Amygdala (tissue), 56 donors: Measurements from ENCODE around the gene KRT84.

ENCODE experiments used
- DNase-seq, 56 donors: peaks; one replicate each; lab custom pipeline; 2025; lab: John Stamatoyannopoulos, UW

Gene KRT84

GRCh38 chr12:52385226-52385702 is at the start of gene KRT84:
KRT84 (minus strand) TSS chr12:52385652; CDS start chr12:52385585, 67 bp downstream.
- no peak for DNase-seq

DNA sequence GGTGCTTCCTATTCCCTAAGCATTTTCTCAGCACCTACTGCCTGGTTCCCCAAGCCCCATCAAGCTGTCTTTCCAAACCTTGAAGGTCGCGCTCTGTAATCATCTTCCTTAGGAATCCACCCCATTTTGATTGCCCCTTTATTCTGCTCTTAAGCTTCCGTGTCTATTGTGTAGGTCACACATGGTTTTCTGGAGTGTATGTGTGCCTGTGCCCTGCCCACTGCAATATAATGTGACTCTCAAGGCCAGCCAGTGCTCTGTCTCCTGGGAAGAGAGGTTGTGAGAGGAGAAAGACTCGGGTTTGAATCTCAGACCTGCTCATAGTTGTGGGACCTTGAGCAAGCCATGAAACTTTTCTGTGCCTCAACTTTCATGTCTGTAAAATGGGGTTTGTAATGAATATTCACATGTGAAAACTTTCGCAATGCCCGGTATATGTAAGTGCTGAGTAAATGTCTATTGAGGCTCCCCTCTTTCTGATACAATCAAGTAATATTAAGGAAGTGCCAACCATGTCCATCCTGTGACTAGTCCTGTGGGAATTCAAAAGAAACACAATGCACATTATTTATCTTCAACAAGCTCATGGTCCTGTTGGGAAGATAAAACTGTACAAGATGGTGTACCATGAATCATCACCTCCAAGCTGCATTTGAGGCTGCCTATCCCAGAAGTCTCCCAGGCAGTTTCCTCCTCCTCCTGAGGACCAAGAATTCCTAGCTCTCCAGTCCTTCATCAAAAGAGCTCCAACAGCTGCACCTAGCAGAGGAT is 49.5 kb upstream of the KRT84 start:
- no peak for DNase-seq

DNA sequence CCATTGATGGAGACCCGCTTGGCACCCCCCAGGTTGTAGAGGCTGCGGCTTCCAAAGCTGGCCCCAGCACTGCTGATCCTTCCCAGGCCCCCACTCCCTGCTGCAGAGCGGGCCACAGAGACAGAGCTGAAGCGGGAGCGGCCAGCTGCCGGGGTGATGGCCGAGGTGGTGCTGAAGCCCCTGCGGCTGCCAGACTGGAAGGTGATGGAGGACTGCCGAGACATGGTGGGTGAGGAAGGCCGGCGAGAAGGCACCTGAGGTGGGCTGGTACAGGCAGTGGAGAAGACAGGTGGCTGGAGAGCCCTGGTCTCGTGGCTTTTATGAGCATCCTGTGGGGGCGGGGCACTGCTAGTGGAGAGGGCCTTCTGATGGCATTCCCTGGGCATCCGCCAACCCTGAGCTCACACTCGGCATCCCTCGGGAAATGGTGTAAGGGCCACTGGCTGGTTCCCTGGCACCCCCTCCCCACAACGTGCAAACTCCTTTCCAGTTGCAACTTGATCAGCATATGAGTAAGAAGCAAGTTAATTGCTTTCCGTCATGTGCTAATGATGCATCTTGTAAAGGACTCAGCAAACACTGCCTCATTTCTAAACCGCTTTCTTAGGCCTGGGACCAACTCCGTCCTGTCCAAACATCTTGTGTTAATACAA is 48.8 kb upstream of the KRT84 start, which contains the start of gene KRT75:
KRT75 (minus strand) TSS at position 291 of the 653 bp plus-strand sequence; CDS start at position 224, 67 bp downstream.
- no peak for DNase-seq

DNA sequence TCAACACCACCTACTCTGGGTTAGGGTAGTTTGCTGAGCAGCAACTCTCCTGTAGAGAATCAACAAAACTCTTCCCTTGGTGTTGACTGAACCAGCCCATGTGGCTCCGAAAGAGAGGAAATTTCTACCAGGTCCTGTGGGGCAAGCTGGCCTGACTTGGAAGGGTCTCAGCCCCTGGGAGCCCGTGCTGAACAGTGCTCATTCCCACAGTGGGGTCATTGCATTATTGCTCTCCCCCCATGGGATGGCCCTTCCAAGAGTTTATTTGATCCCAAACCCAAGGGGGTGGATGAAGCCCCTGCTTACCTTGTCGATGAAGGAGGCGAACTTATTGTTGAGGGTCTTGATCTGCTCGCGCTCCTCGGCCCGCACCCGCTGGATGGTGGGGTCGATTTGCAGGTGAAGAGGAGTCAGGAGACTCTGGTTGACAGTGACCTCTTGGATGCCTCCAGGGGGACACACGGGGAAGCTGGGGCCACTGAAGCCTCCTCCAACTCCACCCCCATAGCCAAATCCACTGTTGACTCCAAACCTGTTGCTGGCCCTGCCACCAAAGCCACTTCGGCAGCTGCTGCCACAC is 48.1 kb upstream of the KRT84 start:
- no peak for DNase-seq

GRCh38 chr12:52432559-52433207 is 47.2 kb upstream of the KRT84 start:
- DNase-seq, result no peak

- no peak for DNase-seq
Measured at GRCh38 chr12:52428121-52428520, 42.7 kb upstream of the KRT84 start.

- no peak for DNase-seq
Measured at GRCh38 chr12:52427083-52427482, 41.6 kb upstream of the KRT84 start.

DNA sequence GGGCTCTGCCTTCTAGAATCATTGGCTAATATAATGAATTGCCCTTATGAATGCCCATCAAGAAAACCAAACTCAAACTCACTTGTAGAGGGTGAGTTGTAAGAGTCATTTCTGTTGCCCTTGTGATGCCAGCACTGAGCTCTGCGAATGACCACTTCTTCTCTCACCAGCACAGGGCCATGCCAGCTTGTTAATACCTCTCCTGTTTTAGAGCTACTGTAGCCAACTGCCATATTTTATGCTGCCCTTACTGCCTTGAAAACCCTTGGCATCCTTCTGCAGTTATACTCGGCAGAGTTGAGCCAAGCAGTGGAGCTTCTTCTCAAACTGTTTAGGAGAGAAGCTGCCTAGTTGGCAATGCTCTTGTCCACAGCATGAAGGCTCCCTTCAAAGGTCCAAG is 40.6 kb upstream of the KRT84 start:
- no peak for DNase-seq

- no peak for DNase-seq
Measured at GRCh38 chr12:52425466-52425865, 40.0 kb upstream of the KRT84 start.

DNA sequence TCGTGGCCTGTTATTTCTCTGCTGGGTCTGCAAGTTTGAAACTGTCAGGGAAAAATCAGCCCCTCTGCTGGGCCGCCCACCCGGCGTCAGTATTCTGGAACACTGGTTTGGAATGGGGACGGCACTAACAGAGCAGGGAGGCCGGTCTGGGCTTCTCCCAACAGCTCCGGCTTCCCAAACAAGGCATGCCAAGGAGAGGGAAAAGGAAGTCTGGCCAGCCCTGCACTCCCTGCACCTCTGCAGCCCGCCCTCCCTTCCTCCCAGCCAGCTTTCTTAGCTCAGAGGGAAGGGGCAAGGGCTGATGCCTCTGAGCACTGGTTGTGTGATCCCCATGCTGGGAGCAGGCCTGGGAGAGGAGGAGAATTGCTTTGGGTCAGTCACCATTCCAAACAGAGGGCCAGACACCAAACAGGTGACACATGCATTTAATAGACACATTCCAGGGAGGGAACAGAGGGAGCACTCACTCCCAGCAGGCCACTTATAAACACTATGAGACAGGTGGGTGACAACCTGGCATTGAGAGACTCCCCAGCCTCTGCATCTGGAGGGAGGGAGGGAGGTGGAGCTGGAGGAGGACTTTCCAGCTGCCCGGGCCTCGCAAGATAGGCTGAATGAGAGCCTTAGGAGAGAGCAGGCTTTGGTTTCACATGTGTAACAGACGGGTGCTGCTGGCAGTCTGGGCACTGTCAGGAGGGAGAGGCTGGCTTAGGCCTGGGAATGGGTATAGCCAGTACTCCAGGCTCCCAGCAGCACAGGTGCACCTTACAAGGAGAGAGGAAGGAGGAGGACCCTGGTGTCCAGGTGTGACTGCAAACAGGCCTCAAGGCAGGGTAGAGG is 38.4 kb upstream of the KRT84 start:
- no peak for DNase-seq

DNA sequence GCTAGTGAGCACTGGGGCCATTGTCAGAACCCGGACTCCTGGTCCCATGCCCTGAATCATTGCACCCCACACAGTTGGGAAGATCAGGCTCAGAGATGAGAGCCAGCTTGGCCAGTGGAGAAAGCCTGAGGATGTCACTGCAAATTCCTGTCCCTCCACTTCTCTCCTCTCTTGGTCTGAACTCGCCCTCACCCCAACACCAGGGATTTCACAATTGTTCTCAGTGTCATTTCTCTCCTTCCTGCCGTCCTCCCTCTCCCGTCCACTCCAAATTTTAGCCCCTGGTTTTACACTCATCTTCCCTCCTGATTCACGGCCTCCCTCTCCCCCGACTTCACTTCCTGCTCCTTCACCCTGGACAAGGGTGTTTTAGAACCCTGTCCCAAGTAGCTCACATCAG is 37.6 kb upstream of the KRT84 start:
- DNase-seq, result no peak

DNA sequence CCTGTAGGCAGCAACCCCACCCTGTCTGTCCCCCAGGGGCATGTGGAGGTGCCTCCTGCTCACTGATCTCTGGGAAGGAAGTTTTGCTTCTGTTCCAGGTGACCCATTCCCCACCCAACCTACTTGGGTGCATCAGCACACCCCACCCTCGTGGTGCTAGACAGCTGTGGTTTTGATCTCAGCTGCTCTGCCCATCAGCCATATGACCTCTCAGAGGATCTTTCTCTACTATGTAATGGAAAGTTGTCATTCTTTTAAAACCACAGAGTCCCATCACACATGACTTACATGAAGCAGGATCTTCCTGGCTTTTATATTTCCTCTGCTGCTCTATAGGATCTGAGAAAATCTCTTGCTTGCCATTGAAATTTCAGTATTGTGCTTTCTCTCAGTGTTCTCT is 34.2 kb upstream of the KRT84 start:
- no peak for DNase-seq

GRCh38 chr12:52418576-52419110 is 33.2 kb upstream of the KRT84 start:
- DNase-seq, result no peak

DNA sequence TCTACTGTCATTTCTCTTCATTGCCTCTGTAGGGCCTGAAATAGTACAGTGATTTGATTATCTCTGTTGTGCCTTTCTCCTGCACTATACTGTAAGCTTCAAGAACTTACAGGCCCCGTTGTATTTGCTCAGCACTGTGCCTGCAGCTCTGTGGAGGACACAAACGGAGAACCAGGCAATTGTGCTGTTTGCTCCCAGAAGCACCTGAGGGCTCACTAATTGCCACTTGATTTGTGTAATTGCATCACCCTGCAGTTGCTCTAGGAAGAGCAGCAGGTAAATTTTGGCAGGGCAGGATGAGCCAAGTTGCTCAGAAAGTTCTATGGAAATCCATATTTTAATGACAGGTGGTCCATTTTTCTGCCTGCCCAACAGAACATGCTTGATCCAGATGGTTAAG is 32.3 kb upstream of the KRT84 start:
- DNase-seq, result no peak

GRCh38 chr12:52416795-52417194 is 31.3 kb upstream of the KRT84 start:
- DNase-seq, result no peak

- peak in 3 of 56 donors; percentile 16 to 43 (median 41) for DNase-seq
Measured at GRCh38 chr12:52415870-52416750, 30.7 kb upstream of the KRT84 start.

- DNase-seq, result no peak
Measured at GRCh38 chr12:52414936-52415335, 29.5 kb upstream of the KRT84 start.

GRCh38 chr12:52413782-52414345 is 28.4 kb upstream of the KRT84 start:
- no peak for DNase-seq
